Measurements from ENCODE around the gene TIMM8A.
"Not testable (repeated sequence)": the region's sequence is repeated elsewhere in the genome, so short reads cannot be mapped to it uniquely, and the experiment has no call there.

TIMM8A gene

DNA sequence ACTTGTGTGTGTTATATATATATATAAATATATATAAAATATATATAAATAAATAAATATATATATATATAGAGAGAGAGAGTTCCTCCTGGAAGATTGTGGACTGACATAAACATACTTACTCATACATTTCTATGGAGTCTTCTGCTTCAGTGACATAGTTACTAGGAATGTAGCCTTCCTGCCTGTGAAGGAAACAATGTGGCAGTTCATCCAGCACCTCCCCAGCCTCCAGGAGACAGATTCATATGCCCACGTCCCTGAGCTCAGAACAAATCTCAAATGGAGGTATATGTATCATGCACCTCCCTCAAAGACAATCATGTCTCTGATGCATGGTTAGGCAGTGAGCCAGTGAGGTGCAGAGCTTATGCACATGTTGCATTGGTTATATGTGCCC lies 11.4 kb upstream of the TIMM8A start:
- DNase-seq (ENCODE audit: low spot score): no peak

DNA sequence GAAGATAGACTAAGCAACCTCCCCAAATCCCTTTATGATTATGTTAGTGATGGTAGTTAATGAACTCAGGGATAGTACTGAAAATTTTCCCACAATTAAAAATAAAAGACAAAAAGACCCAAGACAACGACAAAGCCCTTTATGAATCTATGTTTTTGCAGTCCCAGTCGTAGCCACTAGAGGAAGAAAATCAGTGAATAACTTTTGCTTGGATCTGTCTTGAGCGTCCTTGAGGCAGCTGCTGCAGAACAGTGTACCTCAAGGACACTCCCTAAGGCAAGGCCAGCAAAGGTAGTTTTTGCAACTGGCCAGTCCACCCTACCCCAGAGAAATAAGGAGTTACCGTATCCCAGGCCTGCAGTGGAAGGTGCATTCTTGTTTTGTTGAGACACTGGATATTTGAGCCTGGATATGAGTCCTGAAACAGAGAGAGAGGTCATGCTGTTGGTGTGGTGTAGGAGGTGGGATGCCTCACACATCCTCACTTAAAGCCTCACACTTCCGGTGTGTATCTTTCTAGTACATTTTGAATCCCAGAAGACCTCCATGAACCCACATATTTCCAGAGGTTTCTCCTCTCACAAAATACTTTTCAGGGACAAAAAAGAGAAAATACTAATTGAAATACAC lies 8.7 kb upstream of the TIMM8A start:
- DNase-seq (ENCODE audit: low spot score): no peak

DNA sequence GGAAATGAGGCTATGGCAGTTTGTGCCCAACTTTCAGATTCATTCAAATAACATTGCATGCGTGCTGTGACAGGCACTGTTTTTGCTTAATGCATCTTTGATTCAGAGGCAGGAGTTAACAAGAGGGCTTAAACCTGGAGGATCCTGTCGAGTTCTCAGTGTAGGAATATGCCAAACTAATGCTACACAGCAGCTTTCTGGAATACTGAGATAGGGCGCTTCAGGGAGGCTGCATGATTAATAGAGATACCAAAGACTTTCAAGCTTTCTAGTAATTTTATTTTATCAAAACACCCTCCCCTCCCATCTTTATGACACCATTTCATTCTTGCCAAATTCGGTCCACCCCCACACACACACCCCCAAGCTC lies 636 bp upstream of the TIMM8A start:
- no peak for DNase-seq (ENCODE audit: low spot score)

- DNase-seq (ENCODE audit: low spot score): peak; percentile 21
Observed at GRCh38 chrX:101347859-101348451, 587 bp downstream of the TIMM8A start.

DNA sequence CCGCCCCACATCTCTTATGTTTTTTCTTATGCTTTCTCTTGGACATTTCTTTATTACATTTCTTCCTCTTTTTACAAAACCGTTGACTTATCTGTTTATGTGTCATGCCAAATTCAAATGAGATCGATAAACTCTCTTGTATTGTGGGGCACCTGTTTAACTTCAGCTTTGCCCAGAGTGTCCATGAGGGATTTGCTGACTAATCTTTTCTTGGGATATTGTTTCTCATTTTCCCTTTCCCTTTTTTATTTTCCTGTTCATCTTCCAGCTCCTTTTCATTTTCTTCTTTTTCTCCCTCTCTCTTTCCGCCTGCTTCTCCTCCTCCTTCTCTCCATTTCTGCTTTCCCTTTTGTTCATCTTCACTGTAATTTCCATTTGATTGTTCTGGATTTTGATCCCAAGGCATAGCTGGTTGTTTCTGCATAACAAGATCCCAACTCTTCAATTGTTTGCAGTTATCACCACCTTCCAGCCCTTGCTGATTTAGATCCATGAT lies 10.7 kb downstream of the TIMM8A start:
- no peak for DNase-seq (ENCODE audit: low spot score)

- not testable (repeated sequence) for DNase-seq (ENCODE audit: low spot score)
Observed at GRCh38 chrX:101334310-101334709, 14.2 kb downstream of the TIMM8A start.

DNA sequence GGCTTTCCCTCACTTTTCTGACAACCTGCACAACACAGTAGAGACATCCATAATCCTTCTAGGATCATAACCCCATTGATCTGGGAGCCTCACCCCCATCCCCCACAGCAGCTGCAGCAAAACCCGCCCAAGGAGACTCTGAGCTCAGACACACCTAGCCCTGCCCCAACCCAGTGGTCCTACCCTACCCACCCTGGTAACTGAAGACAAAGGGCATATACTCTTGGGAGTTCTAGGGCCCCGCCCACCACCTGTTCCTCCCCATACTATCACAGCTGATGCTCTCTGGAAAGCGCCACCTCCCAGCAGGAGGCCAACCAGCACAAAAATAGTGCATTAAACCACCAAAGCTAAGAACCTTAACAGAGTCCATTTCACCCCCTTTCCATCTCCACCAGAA lies 21.9 kb downstream of the TIMM8A start:
- DNase-seq (ENCODE audit: low spot score): not testable (repeated sequence)

DNA sequence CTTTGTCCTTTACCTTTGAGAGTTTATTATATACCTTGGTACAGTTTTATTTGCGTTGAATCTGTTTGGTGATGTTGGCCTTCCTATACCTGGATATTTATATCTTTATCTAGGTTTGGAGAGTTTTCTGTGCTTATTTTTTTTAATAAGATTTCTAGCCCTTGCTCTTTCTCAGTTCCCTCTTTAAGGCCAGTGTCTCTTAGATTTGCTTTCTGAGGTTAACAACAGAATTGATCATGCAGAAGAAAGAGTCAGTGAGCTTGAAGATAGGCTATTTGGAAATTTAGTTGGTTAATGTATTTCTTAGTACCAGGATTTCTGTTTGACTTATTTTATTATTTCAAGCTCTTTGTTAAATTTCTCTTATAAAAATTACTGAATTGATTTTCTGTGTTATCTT lies 44.8 kb downstream of the TIMM8A start:
- DNase-seq (ENCODE audit: low spot score): no peak

Measured in AG08396 (cell line).